Stomach (tissue), 9 donors: ENCODE measurements around the gene TGM3. TPM values are rescaled to one million over a fixed set of nuclear protein-coding genes. Genes with fewer than 3 reads are reported as not detected.

Experiments
- DNase-seq, 2 donors: peaks; one replicate each; pipeline versions ENCODE4 v3.0.0 to v3.0.0-alpha.2; 2013 to 2019
- H3K27ac ChIP-seq, 5 donors: fragments of 200-600 bp in 4 of 5; sonication (generic) in 4 of 5; one replicate each; pipeline ENCODE4 v1.5.1; 2013 to 2019; ENCODE audit warnings: mild to moderate bottlenecking in 1 of 5, moderate library complexity in 1 of 5
- H3K27me3 ChIP-seq, 3 donors: fragments of 200-600 bp; sonication (generic); one replicate each; pipeline ENCODE4 v1.5.1; 2017 to 2019; ENCODE audit warnings: mixed run types in 1 of 3
- H3K36me3 ChIP-seq, 4 donors: fragments of 200-600 bp; sonication (generic); 1 replicate in 3 of 4; 2 replicates in 1 of 4; pipeline ENCODE4 v1.5.1; 2016 to 2019
- H3K4me1 ChIP-seq, 4 donors: fragments of 200-600 bp; sonication (generic); one replicate each; pipeline ENCODE4 v1.5.1; 2016 to 2019
- H3K4me3 ChIP-seq, 4 donors: fragments of 200-600 bp; sonication (generic) in 3 of 4; one replicate each; pipeline ENCODE4 v1.5.1; 2016 to 2019; ENCODE audit warnings: mild to moderate bottlenecking in 1 of 4
- H3K9me3 ChIP-seq, 4 donors: fragments of 200-600 bp; sonication (generic); one replicate each; pipeline ENCODE4 v1.5.1; 2016 to 2019
- EP300 ChIP-seq: sonication (generic); formaldehyde crosslinking; IDR thresholded peaks from one replicate; pipeline ENCODE4 v1.6.1; 2017; ENCODE audit warnings: antibody characterized with exemption
- POLR2A ChIP-seq, 4 donors: fragments of 450-650 bp; IDR thresholded peaks; one replicate each; pipeline ENCODE4 v1.6.1; 2016; ENCODE audit warnings: antibody characterized with exemption in 4 of 4, control low read depth in 2 of 4, mild to moderate bottlenecking in 1 of 4, moderate library complexity in 1 of 4
- POLR2AphosphoS5 ChIP-seq, 3 donors: sonication (generic); formaldehyde crosslinking; IDR thresholded peaks; one replicate each; pipeline ENCODE4 v1.6.1; 2016; ENCODE audit warnings: antibody characterized with exemption in 3 of 3
- WGBS, 5 donors: extraction: QIAGEN DNeasy Blood & Tissue Kit in 3 of 5; methylation state at CpG; one replicate each; pipeline versions ENCODE4 v1.1.5 to v1.1.7; 2013 to 2018; 5-methylcytosine and 5-hydroxymethylcytosine counted together
- intact Hi-C: fragments of 100-400 bp; cut with DNase I; formaldehyde crosslinking; loops from one replicate; pipeline ENCODE4 v1.15.1; 2023; ENCODE audit warnings: low total_unique reads
- polyA plus RNA-seq, 3 donors: library from polyadenylated mRNA; stranded (reverse); fragments of 200-250 nt; gene quantifications; one replicate each; pipeline ENCODE4 v1.2.3, GENCODE V29; 2013
- total RNA-seq, 5 donors: library from RNA; depleted of rRNA; stranded (reverse); fragments of >200 nt; gene quantifications; one replicate each; pipeline versions ENCODE4 v1.1.0 to v1.2.3, GENCODE V29; 2014 to 2016
- TF ChIP-seq, protein P1 (sequence below), 7 experiments: fragments of 450-650 bp in 4 of 7; fragments of 200-600 bp in 3 of 7; sonication (generic) in 3 of 7; IDR thresholded peaks; one replicate each; pipeline ENCODE4 v1.5.1; 2016 to 2019; ENCODE audit warnings: antibody characterized with exemption in 7 of 7, control low read depth in 2 of 7, mild to moderate bottlenecking in 1 of 7
- donor health status: healthy with polysubstance abuse.
- donor health status: Bipolar disorder and iron deficiency.
- donor health status: healthy.

The TGM3 gene
- total and polyA plus RNA-seq, 8 donors, result 0.62 to 173 (median 3.4) TPM; not detected in 5

GRCh38 chr20:2289475-2289874, 6.3 kb upstream of the TGM3 start:
- 9 to 27% (median 17%) methylated on average over 11 of the region's 11 CpGs for WGBS, 5 donors
- H3K36me3 ChIP-seq, result no peaks in the 10 kb centered on the region
- H3K4me3 ChIP-seq, result no peak overlapping the region
- H3K27me3 ChIP-seq, result peaks cover 0 to 3% (median 0%) of the 10 kb centered on the region in 3 donors
- H3K4me1 ChIP-seq, result no peaks in the 10 kb centered on the region
- TF ChIP-seq POLR2A (IDR thresholded peaks at IDR 0.05) (no peak), POLR2AphosphoS5 (IDR thresholded peaks at IDR 0.05) (no peak), EP300 (no peak)
- TF ChIP-seq, protein P1, sequence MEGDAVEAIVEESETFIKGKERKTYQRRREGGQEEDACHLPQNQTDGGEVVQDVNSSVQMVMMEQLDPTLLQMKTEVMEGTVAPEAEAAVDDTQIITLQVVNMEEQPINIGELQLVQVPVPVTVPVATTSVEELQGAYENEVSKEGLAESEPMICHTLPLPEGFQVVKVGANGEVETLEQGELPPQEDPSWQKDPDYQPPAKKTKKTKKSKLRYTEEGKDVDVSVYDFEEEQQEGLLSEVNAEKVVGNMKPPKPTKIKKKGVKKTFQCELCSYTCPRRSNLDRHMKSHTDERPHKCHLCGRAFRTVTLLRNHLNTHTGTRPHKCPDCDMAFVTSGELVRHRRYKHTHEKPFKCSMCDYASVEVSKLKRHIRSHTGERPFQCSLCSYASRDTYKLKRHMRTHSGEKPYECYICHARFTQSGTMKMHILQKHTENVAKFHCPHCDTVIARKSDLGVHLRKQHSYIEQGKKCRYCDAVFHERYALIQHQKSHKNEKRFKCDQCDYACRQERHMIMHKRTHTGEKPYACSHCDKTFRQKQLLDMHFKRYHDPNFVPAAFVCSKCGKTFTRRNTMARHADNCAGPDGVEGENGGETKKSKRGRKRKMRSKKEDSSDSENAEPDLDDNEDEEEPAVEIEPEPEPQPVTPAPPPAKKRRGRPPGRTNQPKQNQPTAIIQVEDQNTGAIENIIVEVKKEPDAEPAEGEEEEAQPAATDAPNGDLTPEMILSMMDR (IDR thresholded peaks at IDR 0.05), result no peak
- H3K27ac ChIP-seq, result peak overlapping the region in 2 of 5 donors; percentile 56 to 75
- intact Hi-C loops, result no loop called here
- DNase-seq, result peak in 1 of 2 donors; percentile 34
- H3K9me3 ChIP-seq, result no peaks in the 10 kb centered on the region

DNA sequence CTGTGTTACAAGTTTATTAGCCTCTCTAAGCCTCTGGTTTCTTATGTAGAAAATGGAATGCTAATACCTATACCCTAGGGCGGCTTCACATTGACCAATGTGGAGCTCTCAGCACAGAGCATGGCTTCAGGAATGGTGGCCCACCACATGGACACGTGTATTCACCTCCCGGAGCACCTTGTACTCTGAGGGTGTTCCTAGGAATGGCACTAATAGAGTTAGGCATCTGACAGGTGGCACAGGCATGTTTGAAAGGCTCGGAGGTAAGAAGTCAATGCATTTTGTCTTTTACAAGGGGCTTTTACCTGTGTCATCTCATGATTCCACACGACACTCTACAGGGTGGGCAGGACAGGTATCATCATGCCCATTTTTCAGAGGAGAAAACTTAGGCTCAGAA, 5.3 kb upstream of the TGM3 start:
- Histone ChIP-seq H3K27ac (no peak overlapping the region), H3K4me3 (no peak overlapping the region), H3K4me1 (no peaks in the 10 kb centered on the region), H3K27me3 (peaks cover 0 to 3% (median 0%) of the 10 kb centered on the region in 3 donors), H3K36me3 (no peaks in the 10 kb centered on the region), H3K9me3 (no peaks in the 10 kb centered on the region)
- TF ChIP-seq, protein P1 (IDR thresholded peaks at IDR 0.05), result no peak
- TF ChIP-seq EP300 (no peak), POLR2AphosphoS5 (IDR thresholded peaks at IDR 0.05) (no peak), POLR2A (IDR thresholded peaks at IDR 0.05) (no peak)
- DNase-seq, result no peak
- intact Hi-C loops, result no loop called here
- WGBS, 5 donors, result 83 to 94% (median 92%) methylated on average over 5 of the region's 5 CpGs

DNA sequence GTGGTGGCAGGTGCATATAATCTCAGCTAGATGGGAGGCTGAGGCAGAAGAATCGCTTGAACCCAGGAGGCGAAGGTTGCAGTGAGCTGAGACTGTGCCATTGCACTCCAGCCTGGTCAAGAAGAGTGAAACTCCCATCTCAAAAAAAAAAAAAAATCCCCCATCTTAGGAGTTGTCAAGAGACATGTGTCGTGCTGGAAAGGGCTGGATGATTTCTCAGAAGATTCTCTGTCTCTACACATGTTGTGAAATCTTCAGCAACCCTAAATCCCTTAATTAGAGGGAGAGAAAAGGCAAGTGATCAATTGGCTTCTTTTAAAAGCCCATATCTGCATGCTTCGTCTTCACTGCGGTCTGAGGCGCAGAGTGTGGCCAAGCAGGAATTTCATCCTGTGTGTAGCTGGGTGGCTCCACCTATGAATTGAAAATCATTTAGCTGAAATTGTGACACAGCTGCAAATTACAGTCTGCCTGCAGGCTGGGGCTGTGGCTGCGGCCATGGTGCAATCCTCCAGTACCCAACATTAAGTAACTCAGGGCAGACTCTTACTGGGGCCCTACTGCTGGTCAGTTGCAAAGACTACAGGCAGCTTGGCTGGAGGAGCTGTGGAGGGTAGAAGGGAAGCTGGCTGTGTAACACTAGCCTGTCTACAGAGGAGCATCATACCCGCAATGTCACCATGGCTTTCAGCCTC, 3.2 kb upstream of the TGM3 start:
- Histone ChIP-seq H3K9me3 (no peaks in the 10 kb centered on the region), H3K4me3 (no peak overlapping the region), H3K4me1 (no peaks in the 10 kb centered on the region), H3K27me3 (peaks cover 0 to 3% (median 0%) of the 10 kb centered on the region in 3 donors), H3K36me3 (no peaks in the 10 kb centered on the region), H3K27ac (peak overlapping the region in 2 of 5 donors; percentile 58 to 60)
- intact Hi-C loops, result no loop called here
- WGBS, 5 donors, result 80 to 91% (median 86%) methylated on average over 8 of the region's 8 CpGs
- TF ChIP-seq, protein P1 (IDR thresholded peaks at IDR 0.05), result no peak
- TF ChIP-seq EP300 (no peak), POLR2AphosphoS5 (IDR thresholded peaks at IDR 0.05) (no peak), POLR2A (IDR thresholded peaks at IDR 0.05) (no peak)
- no peak for DNase-seq

GRCh38 chr20:2293486-2293885, 2.3 kb upstream of the TGM3 start:
- H3K36me3 ChIP-seq, result no peaks in the 10 kb centered on the region
- intact Hi-C loops, result no loop called here
- TF ChIP-seq, protein P1 (IDR thresholded peaks at IDR 0.05), result no peak
- TF ChIP-seq POLR2A (IDR thresholded peaks at IDR 0.05), result no peak
- no peak for TF ChIP-seq EP300
- TF ChIP-seq POLR2AphosphoS5 (IDR thresholded peaks at IDR 0.05), result no peak
- no peak overlapping the region for H3K4me3 ChIP-seq
- 89 to 93% (median 90%) methylated on average over 11 of the region's 11 CpGs for WGBS, 5 donors
- H3K4me1 ChIP-seq, result no peaks in the 10 kb centered on the region
- H3K27me3 ChIP-seq, result peaks cover 0 to 9% (median 0%) of the 10 kb centered on the region in 3 donors
- H3K9me3 ChIP-seq, result no peaks in the 10 kb centered on the region
- DNase-seq, result no peak
- peak overlapping the region in 2 of 5 donors; percentile 58 to 60 for H3K27ac ChIP-seq
